HepG2 (cell line): ENCODE results near the gene CBL. TPM values are rescaled to one million over a fixed set of nuclear protein-coding genes. Genes with fewer than 3 reads are reported as not detected.

ENCODE experiments used
- ATAC-seq: fragments of 200-7000 bp; cut with Tn5 transposase; 3 replicates; pipeline ENCODE4 v1.9.1; 2020; ENCODE audit warnings: mild to moderate bottlenecking, moderate library complexity
- BruUV-seq: library from RNA; stranded (reverse); fragments of 400-500 nt; replicated peaks from 2 replicates; lab custom pipeline; 2021; lab: Mats Ljungman, UMichigan
- CTCF ChIA-PET: fragments of 300-600 bp; formaldehyde crosslinking; extraction: SDS; loops from one replicate; lab custom pipeline; 2021; ENCODE audit warnings: low total read pairs, inconsistent platforms, low intra/inter-chr PET ratio; lab: Yijun Ruan, JAX
- POLR2A ChIA-PET: fragments of 350-600 bp; sonication (Branson Sonifier 250); formaldehyde crosslinking; loops from one replicate; lab custom pipeline; 2020; ENCODE audit warnings: antibody characterized with exemption, inconsistent platforms; lab: Yijun Ruan, JAX
- DNase-seq: peaks from one replicate; pipeline ENCODE4 v3.0.0-alpha.2; 2015; ENCODE audit warnings: low spot score
- FAIRE-seq: peaks from 3 replicates; lab custom pipeline; 2011; peaks lifted over from hg19 to GRCh38; lab: Jason Lieb, UNC
- H2AFZ ChIP-seq: one replicate; pipeline ENCODE4 v1.6.1; 2011; ENCODE audit warnings: low read length, inconsistent platforms
- H3K27ac ChIP-seq: fragments of 300-600 bp; 3 replicates; pipeline ENCODE4 v1.8.0; 2011; ENCODE audit warnings: mixed run types, mild to moderate bottlenecking, mixed read lengths, low read length, inconsistent platforms; ENCODE audit not compliant: insufficient read depth; ENCODE audit errors: extremely low read length
- H3K27me3 ChIP-seq, 2 experiments: fragments of 200-600 bp in 1 of 2; 2 replicates in 1 of 2; 3 replicates in 1 of 2; pipeline versions ENCODE4 v1.6.0 to v1.8.0; 2011; ENCODE audit warnings: low read length in 2 of 2, mild to moderate bottlenecking in 2 of 2, moderate library complexity in 2 of 2, inconsistent platforms in 1 of 2; ENCODE audit not compliant: insufficient read depth in 2 of 2, control insufficient read depth in 1 of 2
- H3K36me3 ChIP-seq, 2 experiments: fragments of 200-600 bp in 1 of 2; replicated peaks in 1 of 2; 2 replicates in 1 of 2; 3 replicates in 1 of 2; pipeline versions ENCODE4 v1.5.1 to v1.8.0; 2011; ENCODE audit warnings: low read length in 2 of 2, inconsistent platforms in 1 of 2; ENCODE audit not compliant: insufficient read depth in 2 of 2, control insufficient read depth in 1 of 2
- H3K4me1 ChIP-seq: 2 replicates; pipeline ENCODE4 v1.5.1; 2012; ENCODE audit warnings: low read length, inconsistent platforms; ENCODE audit not compliant: insufficient read depth
- H3K4me2 ChIP-seq: 2 replicates; pipeline ENCODE4 v1.6.0; 2011; ENCODE audit warnings: low read depth, low read length, inconsistent platforms
- H3K4me3 ChIP-seq, 3 experiments: fragments of 200-600 bp in 1 of 3; sonication (generic), shearing (Covaris generic) in 1 of 3; replicated peaks in 1 of 3; 2 replicates each; pipeline ENCODE4 v1.5.1; 2011 to 2016; ENCODE audit warnings: low read length in 3 of 3, inconsistent platforms in 2 of 3, low read depth in 2 of 3, mild to moderate bottlenecking in 2 of 3, control low read depth in 1 of 3, mixed read lengths in 1 of 3; ENCODE audit not compliant: insufficient read depth in 1 of 3
- H3K79me2 ChIP-seq: one replicate; pipeline ENCODE4 v1.6.1; 2011; ENCODE audit warnings: low read length, inconsistent platforms; ENCODE audit not compliant: insufficient read depth
- H3K9ac ChIP-seq: 2 replicates; pipeline ENCODE4 v1.6.0; 2011; ENCODE audit warnings: mild to moderate bottlenecking, low read depth, low read length, inconsistent platforms; ENCODE audit not compliant: insufficient read depth
- H3K9me3 ChIP-seq: 2 replicates; pipeline ENCODE4 v1.5.1; 2012; ENCODE audit warnings: mild to moderate bottlenecking, low read length
- H4K20me1 ChIP-seq: 2 replicates; pipeline ENCODE4 v1.6.0; 2011; ENCODE audit warnings: inconsistent platforms, mild to moderate bottlenecking, low read length, moderate library complexity; ENCODE audit not compliant: insufficient read depth
- RXRA ChIP-seq: sonication (generic); formaldehyde crosslinking; IDR thresholded peaks from 2 replicates; pipeline ENCODE4 v1.5.1; 2020; ENCODE audit warnings: missing genetic modification reagents
- TEAD2 ChIP-seq: sonication (generic); formaldehyde crosslinking; IDR thresholded peaks from 2 replicates; pipeline ENCODE4 v1.9.0; 2021; ENCODE audit warnings: missing genetic modification reagents
- ZNF44 ChIP-seq: sonication (generic); formaldehyde crosslinking; IDR thresholded peaks from 2 replicates; pipeline ENCODE4 v1.5.1; 2020; ENCODE audit warnings: mild to moderate bottlenecking, missing genetic modification reagents
- WGBS: methylation state at CpG from one replicate; pipeline ENCODE4 v1.1.6; 2017; ENCODE audit warnings: low lambda C conversion rate; 5-methylcytosine and 5-hydroxymethylcytosine counted together
- in situ Hi-C: cut with HindIII; loops from 2 replicates; pipeline ENCODE4 v1.10.0; 2017; ENCODE audit warnings: low pct_unique_long_range_greater_than_20kb; ENCODE audit not compliant: extremely low pct_ligation_motif_present
- intact Hi-C: fragments of 100-400 bp; cut with micrococcal nuclease; formaldehyde crosslinking; loops from one replicate; pipeline ENCODE4 v1.10.0; 2022; ENCODE audit not compliant: unreplicated experiment
- polyA plus RNA-seq, 8 experiments: library from polyadenylated mRNA; depleted of rRNA in 3 of 8; stranded (reverse) in 7 of 8; unstranded in 1 of 8; fragments of >200 nt; fragmentation: Illumina TruSeq in 4 of 8; extraction: Trizol in 4 of 8; gene quantifications; 2 replicates each; pipeline versions ENCODE4 v1.2.1 to v1.2.3, GENCODE V29; 2011 to 2016; ENCODE audit warnings: low read depth in 4 of 8, missing spikeins in 1 of 8, mixed read lengths in 1 of 8; ENCODE audit not compliant: insufficient read depth in 1 of 8
- total RNA-seq, 5 experiments: library from RNA; depleted of rRNA; stranded (reverse); fragments of >200 nt; fragmentation: Illumina TruSeq; extraction: Trizol; gene quantifications; 2 replicates each; pipeline ENCODE4 v1.2.3, GENCODE V29; 2016; ENCODE audit warnings: low read depth in 1 of 5
- TF ChIP-seq, protein P1 (sequence below), 2 experiments: sonication (generic) in 1 of 2; formaldehyde crosslinking in 1 of 2; IDR thresholded peaks; 2 replicates each; pipeline versions ENCODE4 v1.5.1 to v1.6.1; 2011 to 2020; ENCODE audit warnings: borderline replicate concordance in 1 of 2, low read depth in 1 of 2, low read length in 1 of 2, mild to moderate bottlenecking in 1 of 2, missing genetic modification reagents in 1 of 2, moderate library complexity in 1 of 2
- TF ChIP-seq, protein P2 (sequence below): IDR thresholded peaks from 2 replicates; pipeline ENCODE4 v1.6.1; 2012; ENCODE audit warnings: inconsistent platforms
- TF ChIP-seq, protein P3 (sequence below): sonication (generic); formaldehyde crosslinking; IDR thresholded peaks from 2 replicates; pipeline ENCODE4 v1.5.0; 2020; ENCODE audit warnings: mild to moderate bottlenecking, missing genetic modification reagents, moderate library complexity
- TF ChIP-seq, protein P4 (sequence below): sonication (generic); formaldehyde crosslinking; IDR thresholded peaks from 2 replicates; pipeline ENCODE4 v1.8.1; 2023; ENCODE audit warnings: mild to moderate bottlenecking, moderate library complexity, missing genetic modification reagents
- TF ChIP-seq, protein P5 (sequence below): sonication (generic); formaldehyde crosslinking; IDR thresholded peaks from 2 replicates; pipeline ENCODE4 v1.4.0; 2020; ENCODE audit warnings: missing genetic modification reagents
- TF ChIP-seq, protein P6 (sequence below): sonication (generic); formaldehyde crosslinking; IDR thresholded peaks from 2 replicates; pipeline ENCODE4 v1.5.0; 2020; ENCODE audit warnings: mild to moderate bottlenecking, low read depth, missing genetic modification reagents, borderline replicate concordance

Gene CBL
- total and polyA plus RNA-seq, 2 of the 13 experiments (the other 11 are each of a cell fraction or from before 2014, with no cell fraction given), result 6.6 to 7.4 TPM

DNA sequence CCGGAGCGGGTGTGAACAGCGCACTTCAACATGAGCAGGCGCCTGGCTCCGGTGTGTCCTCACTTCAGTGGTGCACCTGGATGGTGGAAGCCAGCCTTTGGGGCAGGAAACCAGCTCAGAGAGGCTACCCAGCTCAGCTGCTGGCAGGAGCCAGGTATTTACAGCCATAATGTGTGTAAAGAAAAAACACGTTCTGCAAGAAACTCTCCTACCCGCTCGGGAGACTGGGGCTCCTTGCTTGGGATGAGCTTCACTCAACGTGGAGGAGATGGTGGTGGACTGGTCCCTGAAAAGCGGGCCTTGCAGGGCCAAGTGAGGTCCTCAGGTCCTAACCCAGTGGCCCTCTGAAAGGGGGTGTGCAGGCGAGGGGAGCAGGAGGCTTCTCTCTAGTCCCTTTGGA lies 103.3 kb downstream of the CBL start (continued):
- TF ChIP-seq, protein P1, sequence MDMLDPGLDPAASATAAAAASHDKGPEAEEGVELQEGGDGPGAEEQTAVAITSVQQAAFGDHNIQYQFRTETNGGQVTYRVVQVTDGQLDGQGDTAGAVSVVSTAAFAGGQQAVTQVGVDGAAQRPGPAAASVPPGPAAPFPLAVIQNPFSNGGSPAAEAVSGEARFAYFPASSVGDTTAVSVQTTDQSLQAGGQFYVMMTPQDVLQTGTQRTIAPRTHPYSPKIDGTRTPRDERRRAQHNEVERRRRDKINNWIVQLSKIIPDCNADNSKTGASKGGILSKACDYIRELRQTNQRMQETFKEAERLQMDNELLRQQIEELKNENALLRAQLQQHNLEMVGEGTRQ (IDR thresholded peaks at IDR 0.05; ENCODE audit: low read depth, low read length), result no peak
- TF ChIP-seq, protein P1 (CRISPR knock-in tag; IDR thresholded peaks at IDR 0.05; ENCODE audit: borderline replicate concordance), result no peak
- TF ChIP-seq, all 625 proteins: peak for 0

DNA sequence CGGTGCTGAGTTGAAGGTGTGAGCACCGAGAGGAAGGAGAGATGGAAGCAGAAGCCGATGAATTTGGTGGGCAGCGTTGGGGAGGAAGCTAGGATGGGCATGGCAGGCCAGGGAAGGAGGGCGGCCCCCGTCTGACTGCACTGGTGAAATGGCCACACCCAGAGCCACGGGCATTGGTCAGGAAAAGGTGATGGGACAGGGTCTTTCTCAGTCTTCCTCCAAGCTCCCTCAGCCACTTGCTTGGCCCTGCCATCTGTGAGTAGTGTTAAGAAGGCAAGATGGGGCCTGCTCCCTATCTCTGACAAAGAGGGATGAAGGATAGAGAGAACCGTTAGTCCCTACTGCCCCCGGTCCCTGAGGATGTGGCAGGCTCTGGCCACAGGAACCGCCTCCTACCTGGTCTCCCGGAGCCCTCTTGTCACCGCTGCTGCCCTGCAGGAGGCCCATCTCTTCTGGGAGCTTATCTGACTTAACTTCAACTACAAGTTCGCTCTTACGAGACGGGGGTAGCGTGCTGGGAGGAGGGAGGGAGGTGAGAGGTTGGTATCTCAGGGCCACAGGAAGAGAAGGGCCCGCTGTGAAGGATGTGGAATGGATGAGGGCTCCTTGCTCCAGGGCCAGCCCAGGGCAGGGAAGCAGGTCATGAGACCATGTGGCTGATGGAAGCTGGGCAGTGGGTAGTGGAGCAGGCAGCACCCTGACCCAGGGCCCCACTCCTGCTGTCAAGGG lies 104.0 kb downstream of the CBL start:
- CTCF ChIA-PET, result no interaction called here
- no peak overlapping the region for H3K4me3 ChIP-seq
- no peaks in the 10 kb centered on the region for H3K9me3 ChIP-seq
- DNase-seq, result no peak
- ATAC-seq, result no peak
- H3K9ac ChIP-seq, result no peak overlapping the region
- no peaks in the 10 kb centered on the region for H3K79me2 ChIP-seq
- H2AFZ ChIP-seq, result no peak overlapping the region
- intact Hi-C loops (no loop called here), in situ Hi-C loops (no loop called here)
- POLR2A ChIA-PET, result interaction anchor here (0.8 kb wide), 1 partner anchor 24 kb away, joined by 3 read pairs; the partner anchor contains the start of gene RNF26
- peaks cover 22% of the 10 kb centered on the region for H3K4me1 ChIP-seq
- H3K27me3 ChIP-seq, result no peaks in the 10 kb centered on the region
- 93% methylated on average over 17 of the region's 17 CpGs for WGBS
- FAIRE-seq, result no peak
- no TSS peak for BruUV-seq
- no peak overlapping the region for H3K4me2 ChIP-seq
- no peaks in the 10 kb centered on the region for H4K20me1 ChIP-seq
- H3K36me3 ChIP-seq, result peaks cover 0 to 3% of the 10 kb centered on the region in 2 experiments; a peak in 1 of 5 replicates
- H3K27ac ChIP-seq, result no peak overlapping the region
- TF ChIP-seq ZNF44 (CRISPR knock-in tag), result no peak
- TF ChIP-seq TEAD2 (CRISPR knock-in tag), result no peak
- TF ChIP-seq, protein P2, sequence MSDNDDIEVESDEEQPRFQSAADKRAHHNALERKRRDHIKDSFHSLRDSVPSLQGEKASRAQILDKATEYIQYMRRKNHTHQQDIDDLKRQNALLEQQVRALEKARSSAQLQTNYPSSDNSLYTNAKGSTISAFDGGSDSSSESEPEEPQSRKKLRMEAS, result no peak
- TF ChIP-seq, protein P3, sequence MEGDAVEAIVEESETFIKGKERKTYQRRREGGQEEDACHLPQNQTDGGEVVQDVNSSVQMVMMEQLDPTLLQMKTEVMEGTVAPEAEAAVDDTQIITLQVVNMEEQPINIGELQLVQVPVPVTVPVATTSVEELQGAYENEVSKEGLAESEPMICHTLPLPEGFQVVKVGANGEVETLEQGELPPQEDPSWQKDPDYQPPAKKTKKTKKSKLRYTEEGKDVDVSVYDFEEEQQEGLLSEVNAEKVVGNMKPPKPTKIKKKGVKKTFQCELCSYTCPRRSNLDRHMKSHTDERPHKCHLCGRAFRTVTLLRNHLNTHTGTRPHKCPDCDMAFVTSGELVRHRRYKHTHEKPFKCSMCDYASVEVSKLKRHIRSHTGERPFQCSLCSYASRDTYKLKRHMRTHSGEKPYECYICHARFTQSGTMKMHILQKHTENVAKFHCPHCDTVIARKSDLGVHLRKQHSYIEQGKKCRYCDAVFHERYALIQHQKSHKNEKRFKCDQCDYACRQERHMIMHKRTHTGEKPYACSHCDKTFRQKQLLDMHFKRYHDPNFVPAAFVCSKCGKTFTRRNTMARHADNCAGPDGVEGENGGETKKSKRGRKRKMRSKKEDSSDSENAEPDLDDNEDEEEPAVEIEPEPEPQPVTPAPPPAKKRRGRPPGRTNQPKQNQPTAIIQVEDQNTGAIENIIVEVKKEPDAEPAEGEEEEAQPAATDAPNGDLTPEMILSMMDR (CRISPR knock-in tag), result no peak
- TF ChIP-seq, protein P4, sequence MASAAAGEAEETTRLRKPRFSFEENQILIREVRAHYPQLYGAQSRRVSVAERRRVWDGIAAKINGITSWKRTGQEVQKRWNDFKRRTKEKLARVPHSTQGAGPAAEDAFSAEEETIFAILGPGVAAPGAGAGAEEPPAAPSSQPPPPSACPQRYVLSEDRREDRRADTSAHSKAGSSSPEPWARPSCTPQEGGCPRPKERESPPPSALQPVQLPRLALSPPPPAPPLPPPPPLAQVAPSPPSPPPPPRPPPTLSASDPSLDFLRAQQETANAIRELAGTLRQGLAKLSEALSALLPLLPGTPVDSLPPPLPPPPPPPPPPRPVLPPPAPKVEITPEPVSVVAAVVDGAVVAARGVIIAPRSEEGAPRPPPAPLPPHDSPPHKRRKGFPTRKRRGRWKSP, result no peak
- no peak for TF ChIP-seq RXRA
- TF ChIP-seq, protein P5, sequence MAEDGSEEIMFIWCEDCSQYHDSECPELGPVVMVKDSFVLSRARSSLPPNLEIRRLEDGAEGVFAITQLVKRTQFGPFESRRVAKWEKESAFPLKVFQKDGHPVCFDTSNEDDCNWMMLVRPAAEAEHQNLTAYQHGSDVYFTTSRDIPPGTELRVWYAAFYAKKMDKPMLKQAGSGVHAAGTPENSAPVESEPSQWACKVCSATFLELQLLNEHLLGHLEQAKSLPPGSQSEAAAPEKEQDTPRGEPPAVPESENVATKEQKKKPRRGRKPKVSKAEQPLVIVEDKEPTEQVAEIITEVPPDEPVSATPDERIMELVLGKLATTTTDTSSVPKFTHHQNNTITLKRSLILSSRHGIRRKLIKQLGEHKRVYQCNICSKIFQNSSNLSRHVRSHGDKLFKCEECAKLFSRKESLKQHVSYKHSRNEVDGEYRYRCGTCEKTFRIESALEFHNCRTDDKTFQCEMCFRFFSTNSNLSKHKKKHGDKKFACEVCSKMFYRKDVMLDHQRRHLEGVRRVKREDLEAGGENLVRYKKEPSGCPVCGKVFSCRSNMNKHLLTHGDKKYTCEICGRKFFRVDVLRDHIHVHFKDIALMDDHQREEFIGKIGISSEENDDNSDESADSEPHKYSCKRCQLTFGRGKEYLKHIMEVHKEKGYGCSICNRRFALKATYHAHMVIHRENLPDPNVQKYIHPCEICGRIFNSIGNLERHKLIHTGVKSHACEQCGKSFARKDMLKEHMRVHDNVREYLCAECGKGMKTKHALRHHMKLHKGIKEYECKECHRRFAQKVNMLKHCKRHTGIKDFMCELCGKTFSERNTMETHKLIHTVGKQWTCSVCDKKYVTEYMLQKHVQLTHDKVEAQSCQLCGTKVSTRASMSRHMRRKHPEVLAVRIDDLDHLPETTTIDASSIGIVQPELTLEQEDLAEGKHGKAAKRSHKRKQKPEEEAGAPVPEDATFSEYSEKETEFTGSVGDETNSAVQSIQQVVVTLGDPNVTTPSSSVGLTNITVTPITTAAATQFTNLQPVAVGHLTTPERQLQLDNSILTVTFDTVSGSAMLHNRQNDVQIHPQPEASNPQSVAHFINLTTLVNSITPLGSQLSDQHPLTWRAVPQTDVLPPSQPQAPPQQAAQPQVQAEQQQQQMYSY (CRISPR knock-in tag), result no peak
- TF ChIP-seq, protein P6, sequence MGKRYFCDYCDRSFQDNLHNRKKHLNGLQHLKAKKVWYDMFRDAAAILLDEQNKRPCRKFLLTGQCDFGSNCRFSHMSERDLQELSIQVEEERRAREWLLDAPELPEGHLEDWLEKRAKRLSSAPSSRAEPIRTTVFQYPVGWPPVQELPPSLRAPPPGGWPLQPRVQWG (CRISPR knock-in tag), result no peak
